Endothelial cell (in vitro differentiated cells): Measurements from ENCODE around the gene PEX14. TPM values are rescaled to one million over a fixed set of nuclear protein-coding genes. Genes with fewer than 3 reads are reported as not detected.

ENCODE experiments used
- DNase-seq: peaks from one replicate; pipeline ENCODE4 v3.0.0; 2021; ENCODE audit warnings: low spot score
- H3K27ac Mint-ChIP-seq: one replicate; pipeline ENCODE4 v1.8.0; 2021; ENCODE audit warnings: mixed read lengths, inconsistent platforms; ENCODE audit not compliant: unreplicated experiment
- H3K27me3 Mint-ChIP-seq: one replicate; pipeline ENCODE4 v1.8.0; 2021; ENCODE audit warnings: mild to moderate bottlenecking, moderate library complexity, mixed read lengths, inconsistent platforms; ENCODE audit not compliant: unreplicated experiment
- H3K36me3 Mint-ChIP-seq: one replicate; pipeline ENCODE4 v1.8.0; 2021; ENCODE audit warnings: mild to moderate bottlenecking, low read depth, mixed read lengths, inconsistent platforms; ENCODE audit not compliant: unreplicated experiment
- H3K4me1 Mint-ChIP-seq: one replicate; pipeline ENCODE4 v1.8.0; 2021; ENCODE audit warnings: mild to moderate bottlenecking, mixed read lengths, inconsistent platforms; ENCODE audit not compliant: unreplicated experiment
- H3K4me3 Mint-ChIP-seq: one replicate; pipeline ENCODE4 v1.8.0; 2021; ENCODE audit warnings: mild to moderate bottlenecking, mixed read lengths, inconsistent platforms; ENCODE audit not compliant: unreplicated experiment
- H3K9me3 Mint-ChIP-seq: one replicate; pipeline ENCODE4 v1.8.0; 2021; ENCODE audit warnings: mixed read lengths, inconsistent platforms; ENCODE audit not compliant: unreplicated experiment
- CTCF ChIP-seq: fragments of 200-600 bp; sonication (generic); IDR thresholded peaks from one replicate; pipeline ENCODE4 v1.5.0; 2021; ENCODE audit warnings: antibody characterized with exemption; ENCODE audit not compliant: unreplicated experiment
- total RNA-seq: library from RNA; stranded (reverse); fragmentation: NEBNext Ultra II Directional; extraction: Animal tissue kit (Norgen Biotek cat#: 25700); gene quantifications from one replicate; pipeline ENCODE4 v1.2.1, GENCODE V29; 2021; ENCODE audit not compliant: unreplicated experiment

The PEX14 gene
- total RNA-seq, 1 donor from 2014 or later, result 20.9 TPM

- no peak for TF ChIP-seq CTCF
- Mint-ChIP-seq H3K27me3 (peaks cover 5% of the 10 kb centered on the region), H3K9me3 (no peaks in the 10 kb centered on the region), H3K4me1 (peaks cover 12% of the 10 kb centered on the region), H3K27ac (no peak overlapping the region), H3K4me3 (no peak overlapping the region), H3K36me3 (peaks cover 3% of the 10 kb centered on the region)
- no peak for DNase-seq
Observed at GRCh38 chr1:10434590-10434989, 40.2 kb upstream of the PEX14 start.

DNA sequence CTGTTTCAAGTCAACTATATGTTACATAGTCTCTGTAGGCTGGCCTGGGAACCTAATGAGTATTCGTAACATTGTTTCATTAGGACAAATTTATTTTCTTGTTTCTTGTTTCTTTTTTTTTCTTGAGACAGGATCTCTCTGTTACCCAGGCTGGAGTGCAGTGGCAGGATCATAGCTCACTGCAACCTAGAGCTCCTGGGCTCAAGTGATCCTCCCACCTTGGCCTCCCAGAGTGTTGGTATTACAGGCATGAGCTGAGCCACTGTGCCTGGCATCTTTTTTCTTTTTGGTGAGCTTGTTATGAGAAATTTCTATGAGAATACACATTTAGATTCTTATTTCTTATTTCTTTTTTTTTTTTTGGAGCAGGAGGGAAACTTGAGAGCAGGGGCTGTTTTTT, 37.7 kb upstream of the PEX14 start:
- H3K4me3 Mint-ChIP-seq, result no peak overlapping the region
- no peaks in the 10 kb centered on the region for H3K36me3 Mint-ChIP-seq
- peaks cover 5% of the 10 kb centered on the region for H3K27me3 Mint-ChIP-seq
- H3K4me1 Mint-ChIP-seq, result no peaks in the 10 kb centered on the region
- no peak overlapping the region for H3K27ac Mint-ChIP-seq
- no peak for TF ChIP-seq CTCF
- no peaks in the 10 kb centered on the region for H3K9me3 Mint-ChIP-seq
- DNase-seq, result no peak

- Mint-ChIP-seq H3K4me1 (no peaks in the 10 kb centered on the region), H3K27ac (no peak overlapping the region), H3K4me3 (no peak overlapping the region), H3K36me3 (no peaks in the 10 kb centered on the region), H3K27me3 (peaks cover 4% of the 10 kb centered on the region), H3K9me3 (no peaks in the 10 kb centered on the region)
- no peak for DNase-seq
- TF ChIP-seq CTCF, result no peak
Observed at GRCh38 chr1:10438677-10439163, 36.0 kb upstream of the PEX14 start.

- no peak for DNase-seq
- Mint-ChIP-seq H3K27ac (no peak overlapping the region), H3K9me3 (no peaks in the 10 kb centered on the region), H3K4me1 (no peaks in the 10 kb centered on the region), H3K4me3 (no peak overlapping the region), H3K36me3 (no peaks in the 10 kb centered on the region), H3K27me3 (peaks cover 2% of the 10 kb centered on the region)
- TF ChIP-seq CTCF, result no peak
Observed at GRCh38 chr1:10440305-10440704, 34.4 kb upstream of the PEX14 start.

DNA sequence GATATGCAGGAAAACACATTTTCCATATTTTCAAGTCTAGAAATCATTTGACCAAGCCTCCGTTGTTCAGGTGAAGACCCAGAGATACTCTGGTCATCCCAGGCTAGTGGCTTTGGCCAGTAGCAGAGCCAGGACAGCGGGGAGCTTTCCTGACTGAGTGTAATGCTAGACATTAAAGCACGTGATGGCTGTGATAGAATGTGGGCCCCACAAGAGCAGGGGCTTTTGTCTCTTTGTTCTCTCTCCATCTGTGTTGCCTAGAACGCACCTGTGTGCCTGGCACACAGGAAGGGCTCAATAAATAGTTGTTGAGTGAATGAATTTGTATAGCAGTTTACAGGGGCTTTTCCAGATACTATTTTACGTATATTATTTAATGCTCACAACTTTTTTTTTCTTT, 34.0 kb upstream of the PEX14 start:
- Mint-ChIP-seq H3K36me3 (no peaks in the 10 kb centered on the region), H3K27ac (no peak overlapping the region), H3K9me3 (no peaks in the 10 kb centered on the region), H3K4me3 (no peak overlapping the region), H3K4me1 (no peaks in the 10 kb centered on the region), H3K27me3 (peaks cover 2% of the 10 kb centered on the region)
- DNase-seq, result no peak
- no peak for TF ChIP-seq CTCF
